ENCODE measurements around the gene ZNF837.

ZNF837 gene

DNA sequence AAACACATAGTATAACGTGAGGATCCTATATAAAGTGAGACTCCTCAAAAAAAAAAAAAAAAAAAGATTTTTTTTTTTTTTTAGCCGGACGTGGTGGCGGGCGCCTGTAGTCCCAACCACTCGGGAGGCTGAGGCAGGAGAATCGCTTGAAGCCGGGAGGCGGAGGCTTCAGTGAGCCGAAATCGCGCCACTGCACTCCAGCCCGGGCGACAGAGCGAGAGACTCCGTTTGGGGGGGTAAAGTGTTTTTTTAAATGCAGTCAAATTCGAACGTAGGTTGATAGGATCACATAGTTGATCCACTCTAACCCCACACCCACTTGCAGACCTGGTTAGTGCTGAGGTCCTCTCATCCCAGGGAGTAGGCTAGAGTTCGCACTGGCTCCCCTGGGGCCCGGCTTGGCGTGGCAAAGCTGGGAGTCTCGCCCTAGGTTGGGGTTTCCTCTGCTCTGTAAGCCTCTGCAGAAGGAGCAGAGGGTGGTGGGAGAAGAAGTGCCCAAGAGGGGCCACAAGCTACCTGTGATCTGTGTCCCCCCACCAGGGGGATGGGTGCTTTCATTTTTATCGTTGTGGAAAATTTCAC lies 21.1 kb upstream of the ZNF837 start:
- Histone ChIP-seq H3K27ac (ENCODE audit: poor library complexity, severe bottlenecking) (peak overlapping the region; percentile 25), H3K36me3 (ENCODE audit: low read depth) (no peaks in the 10 kb centered on the region), H3K27me3 (ENCODE audit: insufficient read depth, poor library complexity, severe bottlenecking) (no peaks in the 10 kb centered on the region), H3K4me1 (ENCODE audit: insufficient read depth, poor library complexity, severe bottlenecking) (peaks cover 4% of the 10 kb centered on the region), H3K9me3 (ENCODE audit: severe bottlenecking) (no peaks in the 10 kb centered on the region), H3K4me3 (ENCODE audit: severe bottlenecking) (peak overlapping the region; percentile 60)
- ATAC-seq (ENCODE audit: low read depth) (no peak), DNase-seq (ENCODE audit: low spot score) (no peak)
- TF ChIP-seq CTCF (IDR thresholded peaks at IDR 0.05; ENCODE audit: poor library complexity, severe bottlenecking) = no peak

- ATAC-seq (ENCODE audit: low read depth) (peak; percentile 93), DNase-seq (ENCODE audit: low spot score) (peak; percentile 99)
- H3K27me3 ChIP-seq (ENCODE audit: insufficient read depth, poor library complexity, severe bottlenecking) = no peaks in the 10 kb centered on the region
- H3K9me3 ChIP-seq (ENCODE audit: severe bottlenecking) = no peaks in the 10 kb centered on the region
- peak overlapping the region; percentile 33 for H3K27ac ChIP-seq (ENCODE audit: poor library complexity, severe bottlenecking)
- peak overlapping the region; percentile 60 for H3K4me3 ChIP-seq (ENCODE audit: severe bottlenecking)
- TF ChIP-seq CTCF (IDR thresholded peaks at IDR 0.05; ENCODE audit: poor library complexity, severe bottlenecking) = no peak
- no peaks in the 10 kb centered on the region for H3K36me3 ChIP-seq (ENCODE audit: low read depth)
- H3K4me1 ChIP-seq (ENCODE audit: insufficient read depth, poor library complexity, severe bottlenecking) = peaks cover 4% of the 10 kb centered on the region
Observed at GRCh38 chr19:58400916-58401839, 20.3 kb upstream of the ZNF837 start.

DNA sequence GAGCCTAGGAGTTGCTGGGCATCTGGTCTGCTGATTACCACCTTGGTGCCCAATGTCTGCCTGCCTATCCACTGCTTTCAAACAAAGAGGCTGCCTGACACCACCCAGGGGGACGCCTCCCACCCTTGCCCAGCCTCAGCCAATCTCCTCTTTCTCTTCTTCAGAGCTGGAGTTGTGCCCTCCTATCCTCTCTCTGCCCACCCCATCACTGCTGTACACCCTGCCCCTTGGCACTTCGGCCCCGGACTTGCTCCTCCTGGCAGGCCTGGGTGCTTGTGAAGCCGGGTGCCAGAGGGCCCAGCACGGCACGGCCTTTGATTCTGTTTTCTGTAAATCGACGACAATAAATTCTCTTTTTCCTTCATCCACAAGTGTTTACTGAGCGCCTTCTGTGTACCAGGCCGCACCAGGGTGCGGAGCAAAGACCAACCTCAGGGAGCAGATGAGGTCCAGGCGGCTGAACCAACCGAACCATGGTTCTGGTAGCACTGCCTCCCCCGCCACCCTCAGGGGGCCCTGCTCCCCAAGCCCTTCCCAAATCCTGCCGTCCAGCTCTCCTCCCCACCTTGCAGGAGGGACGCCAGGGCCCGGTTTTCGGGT lies 19.6 kb upstream of the ZNF837 start:
- Histone ChIP-seq H3K36me3 (ENCODE audit: low read depth) (no peaks in the 10 kb centered on the region), H3K4me1 (ENCODE audit: insufficient read depth, poor library complexity, severe bottlenecking) (peaks cover 4% of the 10 kb centered on the region), H3K9me3 (ENCODE audit: severe bottlenecking) (no peaks in the 10 kb centered on the region), H3K27me3 (ENCODE audit: insufficient read depth, poor library complexity, severe bottlenecking) (no peaks in the 10 kb centered on the region), H3K4me3 (ENCODE audit: severe bottlenecking) (peak overlapping the region; percentile 60), H3K27ac (ENCODE audit: poor library complexity, severe bottlenecking) (peak overlapping the region; percentile 33)
- ATAC-seq (ENCODE audit: low read depth) (peak; percentile 18), DNase-seq (ENCODE audit: low spot score) (peak; percentile 67)
- TF ChIP-seq CTCF (IDR thresholded peaks at IDR 0.05; ENCODE audit: poor library complexity, severe bottlenecking) = no peak

DNA sequence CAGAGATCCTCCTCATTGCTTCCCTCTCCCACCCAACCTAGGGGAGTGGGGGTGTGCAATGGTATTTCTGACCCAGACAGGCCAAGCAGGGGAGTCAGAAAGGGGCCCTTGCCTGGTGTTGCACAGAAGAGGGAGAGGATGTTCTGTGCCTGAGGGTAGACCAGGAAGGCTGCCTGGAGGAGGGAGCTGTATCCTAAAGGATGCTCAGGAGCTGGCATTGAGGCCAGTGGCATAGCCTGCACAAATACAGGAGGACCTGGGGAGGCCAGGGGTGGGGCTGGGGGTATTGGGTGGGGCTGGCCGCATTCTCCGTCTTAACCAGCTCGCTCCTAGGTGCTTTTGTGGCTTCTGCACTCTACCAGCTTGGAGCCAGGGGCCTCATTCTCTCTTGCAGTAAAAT lies 19.1 kb upstream of the ZNF837 start:
- ATAC-seq (ENCODE audit: low read depth) = no peak

More for the DNA sequence above, 19.1 kb upstream of the ZNF837 start:
- no peaks in the 10 kb centered on the region for H3K36me3 ChIP-seq (ENCODE audit: low read depth)
- H3K4me3 ChIP-seq (ENCODE audit: severe bottlenecking) = no peak overlapping the region
- DNase-seq (ENCODE audit: low spot score) = peak; percentile 23
- no peak for TF ChIP-seq CTCF (IDR thresholded peaks at IDR 0.05; ENCODE audit: poor library complexity, severe bottlenecking)
- no peaks in the 10 kb centered on the region for H3K27me3 ChIP-seq (ENCODE audit: insufficient read depth, poor library complexity, severe bottlenecking)
- peaks cover 8% of the 10 kb centered on the region for H3K4me1 ChIP-seq (ENCODE audit: insufficient read depth, poor library complexity, severe bottlenecking)
- H3K9me3 ChIP-seq (ENCODE audit: severe bottlenecking) = no peaks in the 10 kb centered on the region
- peak overlapping the region; percentile 33 for H3K27ac ChIP-seq (ENCODE audit: poor library complexity, severe bottlenecking)

Measured in RWPE2 (cell line).